Lower lobe of right lung (tissue), 2 donors: Measurements from ENCODE around the gene MICAL2. TPM values are rescaled to one million over a fixed set of nuclear protein-coding genes. Genes with fewer than 3 reads are reported as not detected.

Source experiments
- ATAC-seq, 2 donors: fragments of 200-7000 bp; cut with Tn5 transposase; one replicate each; pipeline ENCODE4 v1.9.1; 2020 to 2022; ENCODE audit warnings: mild to moderate bottlenecking in 2 of 2, moderate library complexity in 2 of 2
- DNase-seq: peaks from one replicate; pipeline ENCODE4 v3.0.0-alpha.2; 2020
- H3K27ac ChIP-seq: fragments of 200-600 bp; one replicate; pipeline ENCODE4 v1.8.0; 2022
- H3K27me3 ChIP-seq: fragments of 200-600 bp; one replicate; pipeline ENCODE4 v1.8.0; 2022; ENCODE audit warnings: low read depth
- H3K36me3 ChIP-seq: fragments of 200-600 bp; one replicate; pipeline ENCODE4 v1.8.0; 2022; ENCODE audit warnings: mild to moderate bottlenecking
- H3K4me1 ChIP-seq: fragments of 200-600 bp; one replicate; pipeline ENCODE4 v1.8.0; 2022
- H3K4me3 ChIP-seq: fragments of 200-600 bp; one replicate; pipeline ENCODE4 v1.8.0; 2022; ENCODE audit warnings: mild to moderate bottlenecking
- H3K9me3 ChIP-seq: fragments of 200-600 bp; one replicate; pipeline ENCODE4 v1.8.0; 2022
- CTCF ChIP-seq: fragments of 200-600 bp; IDR thresholded peaks from one replicate; pipeline ENCODE4 v1.8.0; 2022; ENCODE audit warnings: antibody characterized with exemption, mild to moderate bottlenecking
- intact Hi-C: fragments of 100-400 bp; cut with DNase I; formaldehyde crosslinking; loops from one replicate; pipeline ENCODE4 v1.11.0; 2022
- total RNA-seq: library from RNA; stranded (reverse); fragmentation: NEBNext Ultra II Directional; extraction: Animal tissue kit (Norgen Biotek cat#: 25700); gene quantifications from one replicate; pipeline ENCODE4 v1.2.1, GENCODE V29; 2021
- donor health status: DM: no; HTN: yes; CAD: no; lungs with severe emphysema.

The MICAL2 gene
- total RNA-seq, 1 donor from 2014 or later, result 127 TPM

GRCh38 chr11:12159351-12160099, 49.1 kb downstream of the MICAL2 start:
- Histone ChIP-seq H3K27me3 (no peaks in the 10 kb centered on the region), H3K27ac (peak overlapping the region; percentile 69), H3K4me3 (no peak overlapping the region), H3K9me3 (no peaks in the 10 kb centered on the region), H3K4me1 (peaks cover 68% of the 10 kb centered on the region), H3K36me3 (peaks cover 24% of the 10 kb centered on the region)
- peak; percentile 61 to 64 for ATAC-seq
- intact Hi-C loops, result no loop called here
- no peak for TF ChIP-seq CTCF
- no peak for DNase-seq

GRCh38 chr11:12160231-12160630, 49.8 kb downstream of the MICAL2 start:
- intact Hi-C loops, result no loop called here
- ATAC-seq (no peak), DNase-seq (no peak)
- no peak for TF ChIP-seq CTCF
- H3K4me1 ChIP-seq, result peaks cover 68% of the 10 kb centered on the region
- H3K36me3 ChIP-seq, result peaks cover 26% of the 10 kb centered on the region
- H3K4me3 ChIP-seq, result no peak overlapping the region
- no peaks in the 10 kb centered on the region for H3K9me3 ChIP-seq
- no peaks in the 10 kb centered on the region for H3K27me3 ChIP-seq
- H3K27ac ChIP-seq, result peak overlapping the region; percentile 69

GRCh38 chr11:12160680-12161079, 50.3 kb downstream of the MICAL2 start:
- Histone ChIP-seq H3K27me3 (no peaks in the 10 kb centered on the region), H3K4me3 (no peak overlapping the region), H3K36me3 (peaks cover 26% of the 10 kb centered on the region), H3K4me1 (peaks cover 68% of the 10 kb centered on the region), H3K9me3 (no peaks in the 10 kb centered on the region), H3K27ac (peak overlapping the region; percentile 69)
- DNase-seq (peak; percentile 67), ATAC-seq (peak; percentile 26 to 65)
- TF ChIP-seq CTCF, result no peak
- intact Hi-C loops, result no loop called here

- no peak for TF ChIP-seq CTCF
- Histone ChIP-seq H3K36me3 (peaks cover 26% of the 10 kb centered on the region), H3K27ac (peak overlapping the region; percentile 69), H3K4me1 (peaks cover 66% of the 10 kb centered on the region), H3K9me3 (no peaks in the 10 kb centered on the region), H3K27me3 (no peaks in the 10 kb centered on the region), H3K4me3 (no peak overlapping the region)
- DNase-seq (no peak), ATAC-seq (no peak)
- intact Hi-C loops, result no loop called here
Measured at GRCh38 chr11:12161137-12161536, 50.7 kb downstream of the MICAL2 start.

GRCh38 chr11:12161603-12162350, 51.4 kb downstream of the MICAL2 start:
- Histone ChIP-seq H3K27ac (peak overlapping the region; percentile 69), H3K4me1 (peaks cover 65% of the 10 kb centered on the region), H3K4me3 (no peak overlapping the region), H3K36me3 (peaks cover 26% of the 10 kb centered on the region), H3K9me3 (no peaks in the 10 kb centered on the region), H3K27me3 (no peaks in the 10 kb centered on the region)
- intact Hi-C loops, result no loop called here
- DNase-seq, result no peak
- TF ChIP-seq CTCF, result no peak
- peak in 1 of 2 donors; percentile 47 for ATAC-seq
